Measurements from ENCODE around the gene TTLL5. TPM values are rescaled to one million over a fixed set of nuclear protein-coding genes. Genes with fewer than 3 reads are reported as not detected.
A peak's percentile ranks its signal among the peaks of the same experiment; 100 is the strongest.

The TTLL5 gene
- total RNA-seq, 1 donor from 2014 or later = 9.6 TPM

DNA sequence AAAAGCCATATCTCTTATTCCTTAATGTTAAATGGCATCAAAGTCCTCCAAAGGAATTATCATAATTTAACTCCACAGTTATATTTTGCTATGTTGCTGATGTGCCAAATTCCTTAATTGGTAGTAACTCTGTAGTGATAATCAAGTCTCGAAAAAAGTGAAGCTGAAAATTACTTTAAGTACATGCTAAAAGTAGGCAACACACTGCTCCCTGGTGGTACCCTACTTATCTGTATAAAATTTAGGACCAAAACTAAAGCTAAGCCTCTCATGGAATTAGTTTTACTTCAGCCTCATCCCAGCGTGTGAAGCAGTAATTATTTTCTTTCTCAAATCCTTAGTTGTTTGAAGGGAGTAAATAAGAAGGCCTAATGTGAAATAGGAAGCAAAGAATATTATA lies 132.8 kb downstream of the TTLL5 start:
- DNase-seq (ENCODE audit: low spot score) = peak; percentile 59

DNA sequence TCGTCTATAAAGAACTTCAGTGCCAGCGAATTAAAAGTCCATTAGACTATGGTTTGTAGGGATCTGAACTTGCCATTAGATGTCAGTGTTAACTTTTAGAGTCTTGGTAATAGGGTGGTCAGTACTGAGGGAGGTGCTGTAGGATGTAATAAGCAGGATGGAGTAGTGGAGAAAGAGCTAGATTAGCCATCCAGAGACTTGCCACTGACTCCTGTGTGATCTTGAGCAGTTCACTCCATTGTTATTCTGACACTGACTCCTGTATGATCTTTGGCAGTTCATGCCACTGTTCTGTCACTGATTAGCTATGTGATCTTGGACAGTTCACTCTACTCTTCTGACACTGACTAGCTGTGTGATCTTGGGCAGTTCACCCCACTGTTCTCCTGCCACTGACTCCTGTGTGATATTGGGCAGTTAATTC lies 133.6 kb downstream of the TTLL5 start:
- peak; percentile 74 for DNase-seq (ENCODE audit: low spot score)

DNA sequence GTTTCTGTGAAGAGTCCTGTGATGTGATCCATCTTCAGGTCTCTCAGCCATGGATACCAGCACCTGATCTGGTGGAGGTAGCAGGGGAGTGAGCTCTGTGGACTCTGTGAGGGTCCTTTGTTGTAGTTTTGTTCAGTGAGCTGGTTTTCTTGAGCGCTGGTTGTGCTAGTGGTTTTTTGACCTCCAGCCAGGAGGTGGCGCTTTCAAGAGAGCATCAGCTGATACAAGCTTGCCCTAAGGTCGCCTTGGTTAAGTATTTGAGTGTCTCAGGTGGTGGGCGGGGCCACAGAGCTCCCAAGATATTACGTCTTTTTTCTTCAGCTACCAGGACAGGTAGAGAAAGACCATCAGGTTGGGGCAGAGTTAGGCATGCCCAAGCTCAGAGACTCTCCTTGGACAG lies 139.7 kb downstream of the TTLL5 start:
- no peak for DNase-seq (ENCODE audit: low spot score)

DNA sequence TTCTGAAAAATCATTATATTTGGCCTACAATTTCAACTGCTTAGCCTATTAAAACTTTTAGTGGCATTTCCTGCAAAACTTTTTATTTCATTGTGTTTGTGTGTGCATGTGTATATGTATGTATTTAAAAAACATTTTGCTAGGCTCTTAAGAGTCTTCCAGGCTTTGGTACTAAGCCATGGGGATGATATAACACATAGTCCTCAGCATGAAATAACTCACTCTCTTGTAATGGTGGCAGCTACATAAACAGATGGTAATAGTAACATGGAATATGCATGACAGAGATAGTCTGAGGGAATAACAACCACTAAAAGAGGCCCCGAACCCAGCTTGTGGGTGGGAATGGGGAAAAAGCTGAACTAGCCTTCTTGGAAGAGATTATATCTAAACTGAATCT lies 141.4 kb downstream of the TTLL5 start:
- DNase-seq (ENCODE audit: low spot score) = peak; percentile 52

DNA sequence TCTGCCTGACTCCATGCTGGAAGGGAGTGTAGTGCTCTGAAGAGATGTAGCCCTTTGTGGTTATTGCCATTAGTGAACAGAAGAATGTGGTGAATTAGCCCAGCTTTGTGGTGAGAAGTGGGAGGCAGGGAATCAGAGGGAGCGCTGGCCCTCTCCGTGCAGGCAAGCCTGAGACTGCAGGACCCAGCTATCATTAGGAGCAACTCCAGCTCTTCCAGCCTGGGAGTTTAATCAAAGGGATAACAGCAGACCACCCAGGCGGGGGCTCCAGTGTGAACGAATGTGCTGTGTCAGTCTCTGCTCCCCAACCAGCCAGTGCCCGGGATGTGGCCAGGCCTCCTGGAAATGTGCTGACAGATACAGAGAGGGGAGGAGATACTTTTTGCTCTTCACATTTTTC lies 142.7 kb downstream of the TTLL5 start:
- peak; percentile 41 for DNase-seq (ENCODE audit: low spot score)

DNA sequence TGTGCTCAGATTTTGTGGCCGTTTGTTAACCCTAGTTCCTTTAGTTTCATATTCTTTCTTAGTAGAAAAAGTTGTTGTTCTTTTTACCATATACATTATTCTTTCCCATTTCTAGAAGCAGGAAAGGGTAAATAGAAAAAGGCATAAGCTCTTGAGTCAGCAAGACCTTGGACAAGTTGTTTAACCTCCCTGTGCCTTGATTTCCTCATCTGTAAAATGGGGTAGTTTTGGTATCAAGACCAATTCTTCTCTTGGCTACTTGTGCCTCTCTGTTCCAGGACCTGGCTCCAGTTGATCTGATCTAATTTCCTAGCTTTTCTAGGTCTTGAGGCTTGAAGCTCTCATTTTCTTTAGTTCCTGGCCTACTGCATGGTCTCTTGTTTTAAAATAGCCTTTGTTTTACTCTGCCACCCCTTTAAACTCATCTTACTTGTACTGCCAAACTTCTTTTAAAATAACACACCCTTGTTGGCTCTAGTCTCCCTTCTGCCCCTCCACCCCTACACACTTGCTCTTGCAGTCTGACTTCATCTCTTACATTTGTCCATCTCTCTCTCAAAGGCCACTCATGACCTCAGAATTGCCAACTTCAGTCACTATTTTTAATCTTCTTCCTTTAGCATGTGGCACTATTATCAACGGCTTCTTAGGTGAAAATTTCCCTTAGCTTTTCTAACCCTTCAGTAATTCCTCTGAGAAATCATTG lies 143.7 kb downstream of the TTLL5 start:
- DNase-seq (ENCODE audit: low spot score) = no peak

DNA sequence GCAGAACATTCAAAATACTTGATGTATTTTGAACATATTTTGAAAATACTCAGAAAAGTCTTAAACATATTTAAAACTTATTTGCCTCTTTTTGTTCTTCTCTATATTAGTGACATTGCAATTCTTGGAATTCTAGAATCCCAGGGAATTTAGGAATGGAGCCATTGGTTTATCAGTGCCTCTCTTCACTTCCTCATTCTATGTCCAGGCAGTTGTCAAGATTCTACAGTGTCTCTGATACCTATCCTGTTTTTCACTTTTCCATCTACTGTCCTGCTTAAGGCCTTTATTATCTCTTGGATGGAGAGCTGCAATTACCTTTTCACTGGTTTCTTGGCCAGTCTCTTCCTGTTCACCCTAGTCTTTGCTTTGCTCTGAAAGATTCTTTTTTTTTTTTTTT lies 144.6 kb downstream of the TTLL5 start:
- no peak for DNase-seq (ENCODE audit: low spot score)

DNA sequence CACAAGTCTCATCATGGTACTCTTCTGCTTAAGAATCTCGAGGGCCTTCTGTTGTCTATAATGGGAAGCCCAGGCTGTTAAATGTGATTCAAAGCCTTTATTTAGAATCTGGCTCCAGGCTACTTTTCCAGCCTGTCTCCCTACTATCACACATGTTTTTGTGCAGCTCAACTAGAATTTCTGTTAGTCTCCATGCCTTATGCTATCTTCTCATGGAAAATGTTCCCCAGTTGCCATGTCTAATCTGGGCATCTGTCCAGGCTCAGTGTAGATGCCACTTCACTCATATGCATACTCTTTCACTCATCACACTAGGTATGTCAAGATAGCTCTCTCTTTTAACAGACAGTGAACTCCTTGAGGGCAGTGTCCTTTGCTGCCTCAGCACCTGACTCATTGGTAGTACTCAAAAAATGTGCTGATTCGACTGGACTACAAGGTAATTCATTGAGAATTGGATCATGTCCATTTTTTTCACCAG lies 145.3 kb downstream of the TTLL5 start:
- no peak for DNase-seq (ENCODE audit: low spot score)

DNA sequence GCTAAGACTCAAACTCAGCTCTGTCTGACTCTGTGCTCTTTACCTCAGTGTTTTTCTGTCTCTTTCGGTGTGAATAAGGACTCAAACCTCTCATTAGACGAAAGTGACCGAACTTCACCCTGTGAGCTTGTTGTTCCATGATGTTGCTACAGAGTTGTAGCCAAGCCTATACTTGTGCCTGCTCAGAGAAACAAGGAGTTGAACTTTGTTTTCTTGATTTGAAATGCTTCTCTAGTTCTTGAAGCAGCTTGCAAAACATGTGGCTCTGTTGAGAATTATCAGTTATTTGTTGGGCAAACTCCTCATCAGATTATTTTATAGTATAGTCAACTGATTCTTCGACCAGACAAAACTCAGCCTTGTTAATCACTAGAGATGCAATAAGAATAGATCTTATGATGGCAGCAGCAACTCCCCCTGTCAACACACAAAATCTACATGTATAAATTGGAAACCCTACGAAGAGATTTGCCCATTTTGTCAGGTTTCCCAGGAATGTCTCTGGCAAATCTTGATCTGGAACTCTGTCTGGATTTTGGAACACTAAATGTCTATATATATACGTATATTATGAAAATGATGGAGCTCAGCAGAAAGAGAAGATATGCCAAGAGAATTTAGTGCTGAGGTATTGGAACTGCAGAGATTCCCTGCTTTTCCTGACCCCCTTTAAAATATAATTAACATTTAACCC lies 146.8 kb downstream of the TTLL5 start:
- DNase-seq (ENCODE audit: low spot score) = no peak

DNA sequence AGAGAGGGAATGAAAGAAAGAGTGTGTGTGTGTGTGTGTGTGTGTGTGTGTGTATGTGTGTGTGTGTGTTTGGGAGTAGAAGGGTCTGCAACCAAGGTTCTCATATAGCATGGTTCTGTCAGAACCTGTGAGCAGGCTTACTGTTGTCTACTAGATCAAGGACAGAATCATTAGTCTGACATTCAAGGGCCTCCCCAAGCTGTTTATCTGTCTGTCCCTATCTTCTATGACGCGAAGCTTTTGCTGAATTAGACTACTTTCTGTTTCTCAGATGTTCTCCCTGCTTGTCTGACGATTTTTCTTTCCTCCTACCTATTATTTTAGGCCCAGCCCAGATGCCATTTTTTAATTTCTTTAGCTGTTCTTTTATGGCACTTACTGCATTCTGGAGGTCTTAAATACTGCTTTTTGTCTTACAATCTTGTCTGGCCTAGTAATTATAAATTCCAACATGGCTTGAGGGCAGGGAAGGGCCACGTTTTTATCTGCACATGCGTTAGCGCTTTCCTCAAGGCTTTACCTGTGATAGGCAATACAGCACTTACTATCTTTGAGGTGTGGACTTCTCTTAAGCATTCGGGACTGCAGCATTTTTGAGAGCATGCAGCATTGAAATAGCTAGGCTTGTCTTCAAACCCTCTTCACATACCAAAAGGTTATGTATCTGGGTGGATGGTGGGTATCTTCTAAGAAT lies 150.2 kb downstream of the TTLL5 start:
- DNase-seq (ENCODE audit: low spot score) = peak; percentile 16

DNA sequence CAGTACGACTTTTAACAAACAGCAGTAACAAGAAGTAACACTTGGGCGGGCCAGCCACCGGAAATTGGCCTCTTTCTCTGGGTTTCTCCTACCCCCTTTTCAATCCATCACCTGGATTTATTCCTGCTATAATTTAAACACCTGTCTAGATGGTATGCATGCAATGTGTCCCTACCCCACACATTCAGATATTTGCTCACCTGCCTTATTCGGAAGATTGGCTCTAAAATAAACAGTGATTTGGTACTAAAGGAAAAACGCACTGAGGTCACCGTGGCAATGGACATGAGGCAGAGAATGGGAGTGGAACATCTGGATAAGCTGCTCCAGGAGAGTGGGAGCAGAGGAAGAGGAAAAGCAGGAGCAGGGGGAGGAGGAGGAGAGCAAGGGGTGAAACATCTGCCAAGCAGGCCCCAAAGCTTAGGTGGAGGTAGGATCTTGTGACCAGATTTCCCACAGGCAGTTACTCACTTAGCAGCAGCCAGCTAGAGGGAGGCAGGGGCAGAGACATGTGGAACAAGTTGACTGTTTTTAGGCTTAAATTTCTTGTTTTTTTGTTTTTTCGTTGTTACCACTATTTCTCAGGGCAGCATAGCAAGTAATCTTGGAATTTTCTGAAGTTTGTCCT lies 150.9 kb downstream of the TTLL5 start:
- DNase-seq (ENCODE audit: low spot score) = peak; percentile 67

DNA sequence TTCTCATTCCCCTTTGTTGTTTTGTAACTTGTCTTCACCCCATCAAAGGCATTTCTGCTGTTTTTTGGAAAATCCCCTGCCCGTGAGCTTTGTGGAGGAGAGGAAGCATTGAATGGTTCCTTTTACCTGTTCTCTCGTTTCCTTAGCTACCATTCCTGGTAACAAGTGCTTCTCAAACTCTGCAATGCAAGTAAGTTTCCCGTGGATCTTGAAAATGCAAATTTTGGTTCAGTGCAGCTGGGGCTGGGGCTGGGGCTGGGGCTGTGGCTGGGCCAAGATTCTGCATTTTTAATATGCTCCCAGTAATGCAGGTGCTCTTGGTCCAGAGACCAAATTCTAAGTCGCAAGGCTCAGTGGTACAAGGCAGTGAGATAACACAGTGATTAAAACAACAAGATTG lies 151.6 kb downstream of the TTLL5 start:
- DNase-seq (ENCODE audit: low spot score) = no peak

DNA sequence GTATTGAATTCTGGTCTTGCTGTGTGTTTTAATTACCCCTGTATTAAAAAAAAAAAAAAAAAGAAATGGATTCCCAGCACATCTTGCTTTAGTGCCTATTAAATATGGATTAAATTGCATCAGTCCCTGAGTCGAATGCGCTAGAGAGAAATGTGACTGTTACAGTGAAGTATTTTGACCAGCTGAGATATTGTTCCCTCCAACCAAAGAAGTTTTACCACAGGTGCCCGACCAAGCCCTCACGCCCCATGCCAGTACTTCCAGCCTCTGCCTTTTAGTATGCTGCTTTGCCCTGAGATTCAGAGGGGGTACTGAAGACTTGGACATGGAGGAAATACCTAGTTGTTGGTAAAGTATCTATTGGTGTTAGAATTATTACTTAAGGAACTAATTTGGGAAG lies 159.7 kb downstream of the TTLL5 start:
- DNase-seq (ENCODE audit: low spot score) = no peak

DNA sequence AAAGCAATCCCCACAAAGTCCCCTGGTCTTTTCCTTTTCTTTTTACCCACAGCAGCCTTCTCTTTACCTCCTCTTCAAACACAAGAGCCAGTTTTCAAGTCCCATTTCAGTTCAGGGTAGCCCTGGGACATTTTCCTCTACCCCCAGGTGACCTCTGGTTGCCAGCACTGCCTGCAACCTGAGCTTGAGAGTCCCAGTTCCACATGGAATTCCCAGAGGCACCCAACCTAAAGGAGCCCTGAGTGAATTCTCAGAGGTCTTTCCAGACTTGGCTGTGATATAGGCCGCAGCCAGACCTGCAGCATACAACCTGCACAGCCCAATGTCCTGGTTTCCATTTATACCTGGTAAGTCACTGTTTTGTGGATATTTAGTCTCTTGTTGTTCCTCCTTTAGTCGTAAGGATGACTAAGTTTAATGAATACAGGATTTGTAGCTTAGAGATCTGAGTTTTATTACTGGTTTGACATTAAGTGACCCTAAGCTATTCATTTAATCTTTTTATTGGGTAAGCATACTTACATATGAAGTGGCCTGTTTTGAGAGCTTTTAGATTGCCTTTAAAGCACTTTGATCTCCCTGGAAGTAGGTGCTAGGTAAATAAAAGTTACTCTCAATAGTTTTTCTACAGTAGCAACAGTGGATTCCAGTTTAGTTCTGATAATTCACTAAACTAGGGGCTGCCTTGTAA lies 160.9 kb downstream of the TTLL5 start:
- DNase-seq (ENCODE audit: low spot score) = peak; percentile 63

DNA sequence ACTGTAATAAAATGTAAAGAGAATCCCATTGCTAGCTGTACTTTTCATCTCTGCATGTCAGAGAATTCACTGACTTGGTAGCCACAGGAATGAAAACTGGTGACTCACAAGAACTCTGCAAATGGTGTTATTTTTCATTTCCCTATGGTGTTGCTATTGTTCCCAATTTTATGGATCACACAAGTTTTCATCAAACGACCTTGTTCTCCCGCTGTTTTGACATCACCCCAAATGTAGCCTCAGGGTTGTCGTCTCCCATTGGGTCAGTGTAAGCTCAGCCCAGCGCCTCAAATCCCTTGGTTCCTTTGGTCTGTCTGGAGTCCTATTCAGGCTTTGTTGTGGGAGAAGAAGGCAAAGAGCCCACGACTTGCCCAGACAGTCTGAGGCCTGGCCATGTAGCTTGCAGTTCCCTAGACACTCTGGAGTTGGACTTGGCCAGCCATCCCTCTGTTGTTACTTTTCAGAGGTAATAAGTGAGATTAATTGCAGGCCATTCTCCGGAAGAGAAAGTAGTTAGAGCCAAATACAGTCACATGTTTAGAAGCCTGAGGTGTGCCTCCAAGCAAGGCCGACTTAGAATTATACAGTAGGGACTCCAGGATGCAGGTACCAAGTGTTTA lies 161.6 kb downstream of the TTLL5 start:
- no peak for DNase-seq (ENCODE audit: low spot score)

DNA sequence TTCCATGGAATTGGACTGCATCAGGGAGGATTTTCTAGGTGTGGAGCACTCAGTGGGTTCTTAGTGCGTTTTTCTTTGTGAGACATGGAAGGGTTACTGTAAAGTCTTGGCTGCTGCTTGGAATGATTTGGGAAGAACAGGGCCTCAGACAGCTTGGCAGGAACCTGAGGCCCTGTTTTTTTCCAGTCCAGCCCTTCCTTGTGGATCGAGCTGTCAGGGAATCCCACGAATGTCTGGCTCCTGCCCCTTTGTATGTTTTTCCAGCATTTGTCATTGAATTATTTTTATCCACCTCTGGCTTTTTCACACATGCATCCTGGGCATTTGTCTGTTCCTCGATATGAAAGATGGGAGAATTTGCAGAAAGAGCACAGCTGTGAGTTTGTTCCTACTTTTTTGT lies 162.3 kb downstream of the TTLL5 start:
- DNase-seq (ENCODE audit: low spot score) = peak; percentile 80

DNA sequence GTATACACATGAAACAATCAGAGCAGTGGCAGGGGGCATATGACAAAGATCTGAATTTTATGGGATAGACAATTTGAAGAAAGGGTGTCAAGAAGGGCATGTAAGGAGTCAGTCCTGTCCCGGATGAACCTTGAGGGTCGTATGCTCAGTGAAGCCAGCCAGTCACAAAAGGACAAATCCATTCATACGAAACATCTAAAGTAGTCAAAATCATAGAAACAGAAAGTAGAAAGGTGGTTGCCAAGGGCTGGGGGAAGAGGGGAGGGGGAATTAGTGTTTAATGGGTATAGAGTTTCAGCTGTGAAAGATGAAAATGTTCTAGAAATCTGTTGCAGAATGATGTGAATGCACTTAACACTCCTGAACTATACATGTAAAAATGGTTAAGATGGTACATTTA lies 163.3 kb downstream of the TTLL5 start:
- DNase-seq (ENCODE audit: low spot score) = no peak

DNA sequence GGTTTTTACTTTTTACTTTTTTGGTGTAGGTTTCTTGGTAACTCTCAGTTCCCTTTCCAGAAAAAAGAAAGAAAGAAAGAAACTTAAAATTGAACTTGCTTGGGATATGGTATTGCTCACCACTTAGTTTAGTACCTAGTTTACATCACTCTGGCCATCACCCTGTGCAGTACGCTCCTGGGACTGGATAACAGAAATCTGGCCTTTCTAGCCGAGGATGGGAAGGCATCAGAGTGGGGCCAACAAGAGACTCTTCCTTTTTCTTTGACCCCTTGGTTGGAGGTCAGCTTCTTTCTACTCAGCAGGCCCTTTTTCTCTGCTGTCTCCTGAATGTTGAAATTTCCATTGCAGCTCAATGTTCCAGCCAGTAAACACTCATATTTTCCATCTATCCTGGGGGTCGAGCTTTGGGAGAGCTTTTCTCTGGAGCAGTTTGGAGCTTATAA lies 164.1 kb downstream of the TTLL5 start:
- DNase-seq (ENCODE audit: low spot score) = peak; percentile 79

DNA sequence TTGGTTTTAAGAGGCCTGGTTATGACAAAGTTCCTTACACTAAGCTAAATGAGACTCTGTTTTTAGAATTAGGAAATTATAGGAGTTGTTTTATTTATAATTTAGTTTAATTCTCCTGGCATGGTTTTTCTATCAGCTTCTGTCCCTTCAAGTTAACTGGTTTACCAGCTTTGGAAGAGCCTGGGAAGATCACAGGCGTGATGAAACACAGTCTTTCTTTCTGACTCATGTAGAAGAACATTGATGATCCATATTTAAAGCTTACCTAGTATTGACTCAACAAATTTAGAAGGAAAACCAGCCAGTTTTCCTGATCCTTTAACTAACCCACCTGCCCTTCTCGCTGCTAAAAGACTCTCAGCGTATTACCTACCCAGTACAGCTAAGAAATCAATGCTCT lies 165.6 kb downstream of the TTLL5 start:
- DNase-seq (ENCODE audit: low spot score) = no peak

DNA sequence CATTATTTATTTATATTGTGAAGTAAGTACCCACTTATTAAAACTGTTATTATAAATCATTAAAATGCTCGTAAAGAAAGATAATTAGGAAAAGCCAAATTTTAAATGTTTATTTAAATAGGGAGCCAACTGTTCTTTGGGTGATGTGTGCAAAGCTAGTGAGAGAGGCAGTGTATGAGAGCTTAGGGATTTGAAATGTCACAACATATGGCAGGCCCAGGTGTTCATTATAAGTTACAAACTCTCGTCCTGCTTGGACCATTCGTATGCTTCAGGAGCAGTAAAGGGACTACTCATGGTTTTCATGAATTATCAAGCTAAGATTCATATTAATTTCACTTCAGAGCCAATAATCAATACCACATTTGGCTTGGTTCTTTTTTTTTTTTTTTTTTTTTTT lies 166.3 kb downstream of the TTLL5 start:
- no peak for DNase-seq (ENCODE audit: low spot score)

DNA sequence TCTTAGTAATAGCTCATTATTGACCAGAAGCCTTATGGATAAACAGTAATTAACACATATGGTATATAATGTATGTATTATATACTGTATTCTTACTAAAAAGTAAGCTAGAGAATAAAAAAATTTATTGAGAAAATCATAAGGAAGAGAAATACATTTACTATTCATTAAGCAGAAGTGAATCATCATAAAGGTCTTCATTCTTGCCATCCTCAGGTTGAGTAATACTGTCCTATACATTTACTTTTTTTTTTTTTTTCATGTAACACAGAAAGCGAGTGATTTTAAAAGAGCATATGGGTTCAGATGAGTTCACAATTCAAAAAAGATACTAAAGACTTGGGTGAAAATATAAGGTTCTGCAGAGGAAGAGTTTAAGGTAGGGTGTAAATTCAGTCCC lies 168.3 kb downstream of the TTLL5 start:
- no peak for DNase-seq (ENCODE audit: low spot score)
